ENCODE data around the gene TMEM178A. TPM values are rescaled to one million over a fixed set of nuclear protein-coding genes. Genes with fewer than 3 reads are reported as not detected.
"Not testable (repeated sequence)": the region's sequence is repeated elsewhere in the genome, so short reads cannot be mapped to it uniquely, and the experiment has no call there.

TMEM178A gene
- total and polyA plus RNA-seq, 2 of the 8 experiments (the other 6 are each of a cell fraction or from before 2014, with no cell fraction given), result 11.2 to 14.9 TPM

DNA sequence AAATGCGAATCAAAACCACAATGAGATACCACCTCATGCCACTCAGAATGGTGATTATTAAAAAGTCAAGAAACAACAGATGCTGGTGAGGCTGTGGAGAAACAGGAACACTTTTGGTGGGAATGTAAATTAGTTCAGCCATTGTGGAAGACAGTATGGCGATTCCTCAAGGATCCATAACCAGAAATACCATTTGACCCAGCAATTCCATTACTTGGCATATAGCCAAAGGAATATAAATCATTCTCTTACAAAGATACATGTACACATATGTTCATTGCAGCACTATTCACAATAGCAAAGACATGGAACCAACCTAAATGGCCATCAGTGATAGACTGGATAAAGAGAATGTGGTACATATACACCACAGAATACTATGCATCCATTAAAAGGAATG, 9.5 kb upstream of the TMEM178A start:
- H2BK120ac ChIP-seq (replicated peaks; ENCODE audit: low read depth, low read length); H3K27me3 ChIP-seq (replicated peaks in 1 of 4; ENCODE audit: control insufficient read depth in 3 of 4, extremely low read depth in 1 of 4, insufficient read depth in 3 of 4, low read length in 3 of 4); H3K14ac ChIP-seq (ENCODE audit: insufficient read length); H3K23ac ChIP-seq (ENCODE audit: insufficient read length); H2AFZ ChIP-seq (ENCODE audit: low read length); H4K5ac ChIP-seq (ENCODE audit: insufficient read length, low read depth, low read length); CTCF ChIA-PET (ENCODE audit: partially characterized antibody); H3K79me2 ChIP-seq (ENCODE audit: control insufficient read depth in 1 of 2, insufficient read depth in 2 of 2, low read length in 2 of 2); H3K36me3 ChIP-seq (ENCODE audit: control insufficient read depth in 2 of 4, insufficient read depth in 4 of 4, low read length in 3 of 4); H2BK20ac ChIP-seq (ENCODE audit: low read length); H3K56ac ChIP-seq (replicated peaks; ENCODE audit: insufficient read length, low read depth, low read length); H2AK5ac ChIP-seq (ENCODE audit: low read depth, low read length); H3K4me1 ChIP-seq (replicated peaks in 1 of 4; ENCODE audit: control insufficient read depth in 3 of 4, insufficient read depth in 4 of 4, low read length in 3 of 4); H3K4me2 ChIP-seq (ENCODE audit: insufficient read depth in 1 of 2, low read depth in 2 of 2, low read length in 2 of 2); H3K4me3 ChIP-seq (ENCODE audit: extremely low read depth in 1 of 4, insufficient read depth in 2 of 4, low read depth in 3 of 4, low read length in 4 of 4); H3K9ac ChIP-seq (replicated peaks in 1 of 4; ENCODE audit: extremely low read depth in 1 of 4, low read depth in 3 of 4, low read length in 3 of 4); POLR2A ChIA-PET (ENCODE audit: partially characterized antibody); H3K23me2 ChIP-seq (ENCODE audit: low read depth, low read length); H3K79me1 ChIP-seq (ENCODE audit: low read depth, low read length); H4K20me1 ChIP-seq (replicated peaks in 1 of 2; ENCODE audit: control insufficient read depth in 1 of 2, insufficient read depth in 2 of 2, low read length in 2 of 2); H3K9me3 ChIP-seq (ENCODE audit: insufficient read depth in 2 of 2, low read depth in 1 of 2, low read length in 1 of 2); H3K18ac ChIP-seq (ENCODE audit: extremely low read depth, low read length); H2BK12ac ChIP-seq (ENCODE audit: low read depth, low read length); H4K8ac ChIP-seq (ENCODE audit: extremely low read depth, insufficient read depth, low read length); FAIRE-seq; H3K27ac ChIP-seq (ENCODE audit: low read depth, low read length); H3K4ac ChIP-seq (replicated peaks; ENCODE audit: insufficient read length, low read depth, low read length); H4K91ac ChIP-seq (replicated peaks; ENCODE audit: insufficient read length, low read length); DNase-seq (ENCODE audit: low read depth in 1 of 2, low spot score in 2 of 2); H2BK5ac ChIP-seq (ENCODE audit: low read depth, low read length); H2BK15ac ChIP-seq (ENCODE audit: low read length): not testable (repeated sequence)
- 88% methylated on average over 2 of the region's 2 CpGs; no CpG with 5 or more reads in 1 of the 2 experiments for WGBS, 2 experiments (ENCODE audit: extremely low coverage in 1 of 2, insufficient coverage in 1 of 2, insufficient read length in 1 of 2, insufficient replicate concordance in 2 of 2, low coverage in 1 of 2, low lambda C conversion rate in 2 of 2, missing lambda C conversion rate in 1 of 2)

Data from H1 (cell line).